HepG2 (cell line): Measurements from ENCODE around the gene PNLIPRP3. TPM values are rescaled to one million over a fixed set of nuclear protein-coding genes. Genes with fewer than 3 reads are reported as not detected.
"Not testable (repeated sequence)": the region's sequence is repeated elsewhere in the genome, so short reads cannot be mapped to it uniquely, and the experiment has no call there.

Experiments
- ATAC-seq: fragments of 200-7000 bp; cut with Tn5 transposase; 3 replicates; pipeline ENCODE4 v1.9.1; 2020; ENCODE audit warnings: mild to moderate bottlenecking, moderate library complexity
- BruUV-seq: library from RNA; stranded (reverse); fragments of 400-500 nt; replicated peaks from 2 replicates; lab custom pipeline; 2021; lab: Mats Ljungman, UMichigan
- CTCF ChIA-PET: fragments of 300-600 bp; formaldehyde crosslinking; extraction: SDS; loops from one replicate; lab custom pipeline; 2021; ENCODE audit warnings: low total read pairs, inconsistent platforms, low intra/inter-chr PET ratio; lab: Yijun Ruan, JAX
- POLR2A ChIA-PET: fragments of 350-600 bp; sonication (Branson Sonifier 250); formaldehyde crosslinking; loops from one replicate; lab custom pipeline; 2020; ENCODE audit warnings: antibody characterized with exemption, inconsistent platforms; lab: Yijun Ruan, JAX
- DNase-seq: peaks from one replicate; pipeline ENCODE4 v3.0.0-alpha.2; 2015; ENCODE audit warnings: low spot score
- FAIRE-seq: peaks from 3 replicates; lab custom pipeline; 2011; peaks lifted over from hg19 to GRCh38; lab: Jason Lieb, UNC
- H2AFZ ChIP-seq: one replicate; pipeline ENCODE4 v1.6.1; 2011; ENCODE audit warnings: low read length, inconsistent platforms
- H3K27ac ChIP-seq: fragments of 300-600 bp; 3 replicates; pipeline ENCODE4 v1.8.0; 2011; ENCODE audit warnings: mixed run types, mild to moderate bottlenecking, mixed read lengths, low read length, inconsistent platforms; ENCODE audit not compliant: insufficient read depth; ENCODE audit errors: extremely low read length
- H3K27me3 ChIP-seq, 2 experiments: fragments of 200-600 bp in 1 of 2; 2 replicates in 1 of 2; 3 replicates in 1 of 2; pipeline versions ENCODE4 v1.6.0 to v1.8.0; 2011; ENCODE audit warnings: low read length in 2 of 2, mild to moderate bottlenecking in 2 of 2, moderate library complexity in 2 of 2, inconsistent platforms in 1 of 2; ENCODE audit not compliant: insufficient read depth in 2 of 2, control insufficient read depth in 1 of 2
- H3K36me3 ChIP-seq, 2 experiments: fragments of 200-600 bp in 1 of 2; replicated peaks in 1 of 2; 2 replicates in 1 of 2; 3 replicates in 1 of 2; pipeline versions ENCODE4 v1.5.1 to v1.8.0; 2011; ENCODE audit warnings: low read length in 2 of 2, inconsistent platforms in 1 of 2; ENCODE audit not compliant: insufficient read depth in 2 of 2, control insufficient read depth in 1 of 2
- H3K4me1 ChIP-seq: 2 replicates; pipeline ENCODE4 v1.5.1; 2012; ENCODE audit warnings: low read length, inconsistent platforms; ENCODE audit not compliant: insufficient read depth
- H3K4me2 ChIP-seq: 2 replicates; pipeline ENCODE4 v1.6.0; 2011; ENCODE audit warnings: low read depth, low read length, inconsistent platforms
- H3K4me3 ChIP-seq, 3 experiments: fragments of 200-600 bp in 1 of 3; sonication (generic), shearing (Covaris generic) in 1 of 3; replicated peaks in 1 of 3; 2 replicates each; pipeline ENCODE4 v1.5.1; 2011 to 2016; ENCODE audit warnings: low read length in 3 of 3, inconsistent platforms in 2 of 3, low read depth in 2 of 3, mild to moderate bottlenecking in 2 of 3, control low read depth in 1 of 3, mixed read lengths in 1 of 3; ENCODE audit not compliant: insufficient read depth in 1 of 3
- H3K79me2 ChIP-seq: one replicate; pipeline ENCODE4 v1.6.1; 2011; ENCODE audit warnings: low read length, inconsistent platforms; ENCODE audit not compliant: insufficient read depth
- H3K9ac ChIP-seq: 2 replicates; pipeline ENCODE4 v1.6.0; 2011; ENCODE audit warnings: mild to moderate bottlenecking, low read depth, low read length, inconsistent platforms; ENCODE audit not compliant: insufficient read depth
- H3K9me3 ChIP-seq: 2 replicates; pipeline ENCODE4 v1.5.1; 2012; ENCODE audit warnings: mild to moderate bottlenecking, low read length
- H4K20me1 ChIP-seq: 2 replicates; pipeline ENCODE4 v1.6.0; 2011; ENCODE audit warnings: inconsistent platforms, mild to moderate bottlenecking, low read length, moderate library complexity; ENCODE audit not compliant: insufficient read depth
- CTCF ChIP-seq: sonication (generic); formaldehyde crosslinking; IDR thresholded peaks from 2 replicates; pipeline ENCODE4 v1.5.0; 2020; ENCODE audit warnings: mild to moderate bottlenecking, missing genetic modification reagents, moderate library complexity
- GLMP ChIP-seq: sonication (generic); formaldehyde crosslinking; IDR thresholded peaks from 2 replicates; pipeline ENCODE4 v1.9.0; 2021; ENCODE audit warnings: missing genetic modification reagents, mild to moderate bottlenecking, borderline replicate concordance
- STAG1 ChIP-seq: sonication (generic); formaldehyde crosslinking; IDR thresholded peaks from 2 replicates; pipeline ENCODE4 v1.4.0; 2020; ENCODE audit warnings: missing genetic modification reagents
- ZBTB38 ChIP-seq: sonication (generic); formaldehyde crosslinking; IDR thresholded peaks from 2 replicates; pipeline ENCODE4 v1.5.1; 2020; ENCODE audit warnings: mild to moderate bottlenecking, missing genetic modification reagents
- ZFP36L1 ChIP-seq: sonication (generic); formaldehyde crosslinking; IDR thresholded peaks from 2 replicates; pipeline ENCODE4 v1.8.0; 2022; ENCODE audit warnings: mild to moderate bottlenecking, missing genetic modification reagents, moderate library complexity
- ZMYM3 ChIP-seq: sonication (generic); formaldehyde crosslinking; IDR thresholded peaks from 2 replicates; pipeline ENCODE4 v1.5.1; 2020; ENCODE audit warnings: mild to moderate bottlenecking, missing genetic modification reagents
- ZNF569 ChIP-seq: sonication (generic); formaldehyde crosslinking; IDR thresholded peaks from 2 replicates; pipeline ENCODE4 v1.5.0; 2020; ENCODE audit warnings: mild to moderate bottlenecking, missing genetic modification reagents, moderate library complexity, borderline replicate concordance
- WGBS: methylation state at CpG from one replicate; pipeline ENCODE4 v1.1.6; 2017; ENCODE audit warnings: low lambda C conversion rate; 5-methylcytosine and 5-hydroxymethylcytosine counted together
- in situ Hi-C: cut with HindIII; loops from 2 replicates; pipeline ENCODE4 v1.10.0; 2017; ENCODE audit warnings: low pct_unique_long_range_greater_than_20kb; ENCODE audit not compliant: extremely low pct_ligation_motif_present
- intact Hi-C: fragments of 100-400 bp; cut with micrococcal nuclease; formaldehyde crosslinking; loops from one replicate; pipeline ENCODE4 v1.10.0; 2022; ENCODE audit not compliant: unreplicated experiment
- polyA plus RNA-seq, 8 experiments: library from polyadenylated mRNA; depleted of rRNA in 3 of 8; stranded (reverse) in 7 of 8; unstranded in 1 of 8; fragments of >200 nt; fragmentation: Illumina TruSeq in 4 of 8; extraction: Trizol in 4 of 8; gene quantifications; 2 replicates each; pipeline versions ENCODE4 v1.2.1 to v1.2.3, GENCODE V29; 2011 to 2016; ENCODE audit warnings: low read depth in 4 of 8, missing spikeins in 1 of 8, mixed read lengths in 1 of 8; ENCODE audit not compliant: insufficient read depth in 1 of 8
- total RNA-seq, 5 experiments: library from RNA; depleted of rRNA; stranded (reverse); fragments of >200 nt; fragmentation: Illumina TruSeq; extraction: Trizol; gene quantifications; 2 replicates each; pipeline ENCODE4 v1.2.3, GENCODE V29; 2016; ENCODE audit warnings: low read depth in 1 of 5

The PNLIPRP3 gene
- total and polyA plus RNA-seq, 2 of the 13 experiments (the other 11 are each of a cell fraction or from before 2014, with no cell fraction given), result not detected

- TF ChIP-seq ZFP36L1 (CRISPR knock-in tag) (no peak), ZBTB38 (CRISPR knock-in tag) (no peak), ZNF569 (CRISPR knock-in tag) (no peak), CTCF (CRISPR knock-in tag) (peak; percentile 56), STAG1 (CRISPR knock-in tag) (peak; percentile 55), GLMP (CRISPR knock-in tag) (no peak), ZMYM3 (no peak)
- TF ChIP-seq, all 625 proteins: peak for 4
These were observed 41.4 kb upstream of the PNLIPRP3 start (continued) for GRCh38 chr10:116385994-116386809.

- FAIRE-seq, H4K20me1 ChIP-seq, in situ Hi-C loops, POLR2A ChIA-PET, H3K4me2 ChIP-seq, intact Hi-C loops, BruUV-seq, H3K9ac ChIP-seq, H3K4me3 ChIP-seq, H3K4me1 ChIP-seq, H3K36me3 ChIP-seq, ATAC-seq, H2AFZ ChIP-seq, H3K27me3 ChIP-seq, H3K79me2 ChIP-seq, H3K27ac ChIP-seq, DNase-seq, H3K9me3 ChIP-seq, CTCF ChIA-PET: not testable (repeated sequence)
- WGBS, result 76% methylated on average over 12 of the region's 43 CpGs
These were observed 34.3 kb upstream of the PNLIPRP3 start for GRCh38 chr10:116393246-116393831.
